Measurements from ENCODE around the gene SLAMF7. TPM values are rescaled to one million over a fixed set of nuclear protein-coding genes. Genes with fewer than 3 reads are reported as not detected.

Gene SLAMF7
- total and polyA plus RNA-seq, 2 experiments from 2014 or later = 0.11 TPM; not detected in 1

DNA sequence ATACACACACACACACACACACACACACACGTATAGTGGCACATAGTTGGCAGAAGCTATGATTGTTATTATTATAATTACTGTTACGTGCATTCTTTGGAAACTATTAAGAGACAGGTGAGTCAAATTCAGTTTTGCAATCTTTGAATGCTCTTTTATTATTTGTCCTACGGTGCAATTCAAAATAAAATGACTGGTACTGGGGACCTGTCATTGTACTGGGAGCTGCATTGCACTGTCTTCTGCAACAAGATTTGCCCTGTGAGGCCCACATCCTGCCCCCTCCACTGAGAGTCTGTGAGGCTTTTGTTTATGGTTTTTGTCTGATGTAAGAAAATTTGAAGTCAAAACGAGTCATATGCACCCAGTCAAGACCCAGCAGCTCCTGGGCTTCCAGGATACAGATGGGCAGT is 58.8 kb downstream of the SLAMF7 start:
- Histone ChIP-seq H3K27me3 (ENCODE audit: insufficient read depth) (no peaks in the 10 kb centered on the region), H4K20me1 (replicated peaks; ENCODE audit: insufficient read depth) (no peaks in the 10 kb centered on the region), H3K4me1 (ENCODE audit: insufficient read depth) (no peaks in the 10 kb centered on the region), H3K9me2 (ENCODE audit: insufficient read depth) (no peaks in the 10 kb centered on the region), H3K4me2 (no peak overlapping the region), H3K4me3 (no peak overlapping the region), H3K79me2 (replicated peaks; ENCODE audit: insufficient read depth) (no peaks in the 10 kb centered on the region), H3K27ac (ENCODE audit: low read depth) (no peak overlapping the region), H3K36me3 (ENCODE audit: insufficient read depth) (no peaks in the 10 kb centered on the region), H3F3A (replicated peaks; ENCODE audit: low read depth) (no peaks in the 10 kb centered on the region), H2AFZ (no peak overlapping the region)
- H3K9me3 Mint-ChIP-seq = no peaks in the 10 kb centered on the region; the same call in 2 of the 3 replicates
- H3K27me3 Mint-ChIP-seq (ENCODE audit: insufficient read depth, low read depth, poor library complexity) = peaks cover 3% of the 10 kb centered on the region
- DNase-seq (ENCODE audit: low spot score) (no peak), ATAC-seq (no peak)
- no peak overlapping the region for H3K27ac Mint-ChIP-seq
- TF ChIP-seq ZNF331 (CRISPR knock-in tag; IDR thresholded peaks at IDR 0.05; ENCODE audit: low read depth) = no peak
- no peak for TF ChIP-seq ZNF114 (CRISPR knock-in tag; IDR thresholded peaks at IDR 0.05)
- TF ChIP-seq STAT1 (IDR thresholded peaks at IDR 0.05; ENCODE audit: unreplicated experiment) = no peak
- no peak for TF ChIP-seq EZH2 (IDR thresholded peaks at IDR 0.05; ENCODE audit: low read depth, unreplicated experiment)
- TF ChIP-seq EZH2phosphoT487 (IDR thresholded peaks at IDR 0.05; ENCODE audit: unreplicated experiment) = no peak
- TF ChIP-seq CTCF (conservative IDR thresholded peaks at IDR 0.05; ENCODE audit: low read depth in 2 of 2) = no peak
- no peak overlapping the region for H3K4me3 Mint-ChIP-seq
- no peaks in the 10 kb centered on the region for H3K36me3 Mint-ChIP-seq (ENCODE audit: low read depth)
- H3K4me1 Mint-ChIP-seq = no peaks in the 10 kb centered on the region

DNA sequence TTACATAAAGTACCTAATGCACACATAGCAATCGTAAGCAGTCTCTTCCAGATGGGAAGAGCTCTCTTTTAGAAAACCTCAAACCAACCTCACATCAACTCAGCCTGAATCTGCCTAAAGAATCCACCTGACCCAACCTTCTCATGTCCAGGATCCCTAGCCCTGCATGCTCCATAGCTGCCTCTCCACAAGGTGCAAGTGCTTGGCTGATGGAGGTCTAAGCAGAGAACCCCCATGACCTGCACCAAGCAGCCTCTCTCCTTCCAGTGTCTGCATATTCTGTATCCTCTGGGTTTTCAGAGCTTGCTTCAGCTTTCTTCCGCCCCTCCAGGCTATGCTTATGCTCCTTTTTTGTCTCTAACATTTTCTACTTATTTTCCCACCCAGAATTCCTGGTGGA is 59.4 kb downstream of the SLAMF7 start:
- Histone ChIP-seq H3K27me3 (ENCODE audit: insufficient read depth) (no peaks in the 10 kb centered on the region), H3F3A (replicated peaks; ENCODE audit: low read depth) (no peaks in the 10 kb centered on the region), H3K27ac (ENCODE audit: low read depth) (no peak overlapping the region), H2AFZ (no peak overlapping the region), H4K20me1 (replicated peaks; ENCODE audit: insufficient read depth) (no peaks in the 10 kb centered on the region), H3K4me2 (no peak overlapping the region), H3K4me1 (ENCODE audit: insufficient read depth) (no peaks in the 10 kb centered on the region), H3K79me2 (replicated peaks; ENCODE audit: insufficient read depth) (no peaks in the 10 kb centered on the region), H3K4me3 (no peak overlapping the region), H3K9me2 (ENCODE audit: insufficient read depth) (no peaks in the 10 kb centered on the region), H3K36me3 (ENCODE audit: insufficient read depth) (no peaks in the 10 kb centered on the region)
- Mint-ChIP-seq H3K27me3 (ENCODE audit: insufficient read depth, low read depth, poor library complexity) (peaks cover 3% of the 10 kb centered on the region), H3K27ac (no peak overlapping the region), H3K36me3 (ENCODE audit: low read depth) (no peaks in the 10 kb centered on the region), H3K4me1 (no peaks in the 10 kb centered on the region), H3K4me3 (no peak overlapping the region), H3K9me3 (no peaks in the 10 kb centered on the region; the same call in 2 of the 3 replicates)
- DNase-seq (ENCODE audit: low spot score) (no peak), ATAC-seq (no peak)
- TF ChIP-seq EZH2 (IDR thresholded peaks at IDR 0.05; ENCODE audit: low read depth, unreplicated experiment) = no peak
- TF ChIP-seq REST (IDR thresholded peaks at IDR 0.05; ENCODE audit: unreplicated experiment) = no peak
- no peak for TF ChIP-seq CTCF (conservative IDR thresholded peaks at IDR 0.05; ENCODE audit: low read depth in 2 of 2)
- no peak for TF ChIP-seq ZNF331 (CRISPR knock-in tag; IDR thresholded peaks at IDR 0.05; ENCODE audit: low read depth)
- no peak for TF ChIP-seq CREB1 (CRISPR knock-in tag; IDR thresholded peaks at IDR 0.05; ENCODE audit: low read depth)
- no peak for TF ChIP-seq ZNF114 (CRISPR knock-in tag; IDR thresholded peaks at IDR 0.05)
- TF ChIP-seq JUNB (IDR thresholded peaks at IDR 0.05; ENCODE audit: unreplicated experiment) = no peak
- TF ChIP-seq ETS1 (IDR thresholded peaks at IDR 0.05) = no peak
